Measurements from ENCODE around the gene ST14.
"Not testable (repeated sequence)": the region's sequence is repeated elsewhere in the genome, so short reads cannot be mapped to it uniquely, and the experiment has no call there.

ST14 gene

GRCh38 chr11:130209954-130210854 is 50.6 kb downstream of the ST14 start:
- DNase-seq: no peak

GRCh38 chr11:130211144-130211543 is 51.6 kb downstream of the ST14 start:
- DNase-seq: no peak

- no peak for DNase-seq
These were observed 52.3 kb downstream of the ST14 start for GRCh38 chr11:130211781-130212401.

- DNase-seq: no peak
These were observed 52.9 kb downstream of the ST14 start for GRCh38 chr11:130212431-130212961.

- peak; percentile 46 for DNase-seq
These were observed 53.8 kb downstream of the ST14 start for GRCh38 chr11:130213143-130213978.

- DNase-seq: no peak
These were observed 54.3 kb downstream of the ST14 start for GRCh38 chr11:130213979-130214281.

- DNase-seq: no peak
These were observed 55.4 kb downstream of the ST14 start for GRCh38 chr11:130214861-130215530.

GRCh38 chr11:130215531-130216220 is 56.1 kb downstream of the ST14 start:
- DNase-seq: no peak

GRCh38 chr11:130216221-130216550 is 56.6 kb downstream of the ST14 start:
- DNase-seq: no peak

- no peak for DNase-seq
These were observed 57.1 kb downstream of the ST14 start for GRCh38 chr11:130216591-130217132.

- DNase-seq: no peak
These were observed 57.8 kb downstream of the ST14 start for GRCh38 chr11:130217133-130218031.

GRCh38 chr11:130218501-130219070 is 59.0 kb downstream of the ST14 start:
- DNase-seq: no peak

GRCh38 chr11:130219148-130219547 is 59.6 kb downstream of the ST14 start:
- DNase-seq: no peak

- DNase-seq: no peak
These were observed 60.9 kb downstream of the ST14 start for GRCh38 chr11:130220311-130221035.

- DNase-seq: no peak
These were observed 63.8 kb downstream of the ST14 start for GRCh38 chr11:130223291-130223971.

GRCh38 chr11:130227373-130227772 is 67.8 kb downstream of the ST14 start:
- no peak for DNase-seq

- not testable (repeated sequence) for DNase-seq
These were observed 73.9 kb downstream of the ST14 start for GRCh38 chr11:130233486-130233885.

GRCh38 chr11:130233888-130234287 is 74.3 kb downstream of the ST14 start:
- not testable (repeated sequence) for DNase-seq

- DNase-seq: no peak
These were observed 74.7 kb downstream of the ST14 start for GRCh38 chr11:130234315-130234714.
